C4-2B (cell line): Measurements from ENCODE around the gene MAGEF1.

Source experiments
- H3K27ac ChIP-seq: fragments of 450-650 bp; 2 replicates; pipeline ENCODE4 v1.5.1; 2017
- CTCF ChIP-seq: fragments of 450-650 bp; conservative IDR thresholded peaks from 2 replicates; pipeline ENCODE4 v1.5.1; 2017; ENCODE audit warnings: mild to moderate bottlenecking
- ZFX ChIP-seq: fragments of 450-650 bp; IDR thresholded peaks from 2 replicates; pipeline ENCODE4 v1.6.1; 2017

Gene MAGEF1

GRCh38 chr3:184693011-184693975 lies 18.6 kb downstream of the MAGEF1 start:
- no peak overlapping the region for H3K27ac ChIP-seq
- TF ChIP-seq CTCF (no peak), ZFX (no peak)

- H3K27ac ChIP-seq = no peak overlapping the region
- TF ChIP-seq CTCF (no peak), ZFX (no peak)
Observed at GRCh38 chr3:184691397-184692231, 20.2 kb downstream of the MAGEF1 start.

GRCh38 chr3:184690192-184690883 lies 21.5 kb downstream of the MAGEF1 start:
- no peak for TF ChIP-seq CTCF
- TF ChIP-seq ZFX = no peak

GRCh38 chr3:184688882-184689271 lies 23.0 kb downstream of the MAGEF1 start:
- TF ChIP-seq CTCF (no peak), ZFX (no peak)
- H3K27ac ChIP-seq = no peak overlapping the region

More at GRCh38 chr3:184690192-184690883, 21.5 kb downstream of the MAGEF1 start:
- no peak overlapping the region for H3K27ac ChIP-seq

- H3K27ac ChIP-seq = no peak overlapping the region
- TF ChIP-seq ZFX = no peak
- no peak for TF ChIP-seq CTCF
Observed at GRCh38 chr3:184688251-184688881, 23.5 kb downstream of the MAGEF1 start.

- no peak overlapping the region for H3K27ac ChIP-seq
- no peak for TF ChIP-seq ZFX
- TF ChIP-seq CTCF = no peak
Observed at GRCh38 chr3:184687363-184688015, 24.4 kb downstream of the MAGEF1 start.
